Suprapubic skin (tissue), 4 donors: Measurements from ENCODE around the gene COL15A1. TPM values are rescaled to one million over a fixed set of nuclear protein-coding genes. Genes with fewer than 3 reads are reported as not detected.

Experiments used
- DNase-seq, 2 donors: peaks; one replicate each; pipeline ENCODE4 v3.0.0-alpha.2; 2019; ENCODE audit warnings: low spot score in 2 of 2
- H3K27ac ChIP-seq: fragments of 200-600 bp; sonication (generic); one replicate; pipeline ENCODE4 v1.5.1; 2019
- H3K27me3 ChIP-seq: fragments of 200-600 bp; sonication (generic); one replicate; pipeline ENCODE4 v1.5.1; 2019
- H3K36me3 ChIP-seq: fragments of 200-600 bp; sonication (generic); one replicate; pipeline ENCODE4 v1.5.1; 2019
- H3K4me1 ChIP-seq: fragments of 200-600 bp; sonication (generic); one replicate; pipeline ENCODE4 v1.5.1; 2019
- H3K4me3 ChIP-seq: fragments of 200-600 bp; sonication (generic); one replicate; pipeline ENCODE4 v1.5.1; 2019; ENCODE audit warnings: mild to moderate bottlenecking
- H3K9me3 ChIP-seq: fragments of 200-600 bp; sonication (generic); one replicate; pipeline ENCODE4 v1.5.1; 2019
- CTCF ChIP-seq, 2 donors: fragments of 200-600 bp in 1 of 2; fragments of 450-650 bp in 1 of 2; sonication (generic) in 1 of 2; IDR thresholded peaks; one replicate each; pipeline ENCODE4 v1.5.1; 2016 to 2019; ENCODE audit warnings: antibody characterized with exemption in 2 of 2, mild to moderate bottlenecking in 1 of 2, moderate library complexity in 1 of 2
- EP300 ChIP-seq: sonication (generic); formaldehyde crosslinking; IDR thresholded peaks from one replicate; pipeline ENCODE4 v1.6.1; 2017; ENCODE audit warnings: antibody characterized with exemption
- POLR2A ChIP-seq, 2 donors: fragments of 450-650 bp; IDR thresholded peaks; one replicate each; pipeline ENCODE4 v1.6.1; 2017; ENCODE audit warnings: antibody characterized with exemption in 2 of 2, mild to moderate bottlenecking in 2 of 2, moderate library complexity in 2 of 2
- POLR2AphosphoS5 ChIP-seq, 3 donors: sonication (generic); formaldehyde crosslinking; IDR thresholded peaks; one replicate each; pipeline ENCODE4 v1.6.1; 2017; ENCODE audit warnings: antibody characterized with exemption in 3 of 3
- WGBS: methylation state at CpG from one replicate; pipeline ENCODE4 v1.1.5; 2018; 5-methylcytosine and 5-hydroxymethylcytosine counted together
- total RNA-seq, 4 donors: library from RNA; depleted of rRNA; stranded (reverse); fragments of >200 nt; gene quantifications; one replicate each; pipeline ENCODE4 v1.1.0, GENCODE V29; 2016

The COL15A1 gene
- total RNA-seq, 4 donors from 2014 or later, result 8.0 to 15.0 (median 9.3) TPM

GRCh38 chr9:99029083-99029645 is 85.5 kb downstream of the COL15A1 start:
- Histone ChIP-seq H3K36me3 (peaks cover 4% of the 10 kb centered on the region), H3K27me3 (no peaks in the 10 kb centered on the region), H3K9me3 (no peaks in the 10 kb centered on the region), H3K4me3 (no peak overlapping the region), H3K4me1 (no peaks in the 10 kb centered on the region), H3K27ac (no peak overlapping the region)
- TF ChIP-seq EP300, result no peak
- no peak for TF ChIP-seq POLR2A (IDR thresholded peaks at IDR 0.05)
- TF ChIP-seq POLR2AphosphoS5 (IDR thresholded peaks at IDR 0.05), result no peak
- TF ChIP-seq CTCF (IDR thresholded peaks at IDR 0.05), result no peak
- WGBS, result 67% methylated on average over 2 of the region's 2 CpGs
- DNase-seq, result no peak

- H3K4me3 ChIP-seq, result no peak overlapping the region
- no peak overlapping the region for H3K27ac ChIP-seq
- DNase-seq, result no peak
- H3K27me3 ChIP-seq, result no peaks in the 10 kb centered on the region
- H3K4me1 ChIP-seq, result no peaks in the 10 kb centered on the region
- no peaks in the 10 kb centered on the region for H3K9me3 ChIP-seq
- TF ChIP-seq EP300 (no peak), POLR2A (IDR thresholded peaks at IDR 0.05) (no peak), POLR2AphosphoS5 (IDR thresholded peaks at IDR 0.05) (peak in 2 of 3 donors; percentile 8 to 42), CTCF (IDR thresholded peaks at IDR 0.05) (no peak)
- H3K36me3 ChIP-seq, result peaks cover 4% of the 10 kb centered on the region
- WGBS, result 64% methylated on average over 3 of the region's 3 CpGs
Observed at GRCh38 chr9:99030092-99030511, 86.4 kb downstream of the COL15A1 start.

GRCh38 chr9:99030610-99031109 is 87.0 kb downstream of the COL15A1 start:
- no peaks in the 10 kb centered on the region for H3K9me3 ChIP-seq

GRCh38 chr9:99031319-99031718 is 87.6 kb downstream of the COL15A1 start:
- Histone ChIP-seq H3K36me3 (no peaks in the 10 kb centered on the region), H3K27ac (no peak overlapping the region), H3K9me3 (no peaks in the 10 kb centered on the region), H3K4me3 (no peak overlapping the region), H3K27me3 (no peaks in the 10 kb centered on the region), H3K4me1 (no peaks in the 10 kb centered on the region)
- 94% methylated on average over 6 of the region's 6 CpGs for WGBS
- no peak for TF ChIP-seq POLR2AphosphoS5 (IDR thresholded peaks at IDR 0.05)
- TF ChIP-seq EP300, result no peak
- no peak for TF ChIP-seq POLR2A (IDR thresholded peaks at IDR 0.05)
- TF ChIP-seq CTCF (IDR thresholded peaks at IDR 0.05), result no peak
- DNase-seq, result no peak

More at GRCh38 chr9:99030610-99031109, 87.0 kb downstream of the COL15A1 start:
- no peak overlapping the region for H3K27ac ChIP-seq
- no peaks in the 10 kb centered on the region for H3K27me3 ChIP-seq
- TF ChIP-seq POLR2A (IDR thresholded peaks at IDR 0.05), result no peak
- TF ChIP-seq EP300, result no peak
- TF ChIP-seq POLR2AphosphoS5 (IDR thresholded peaks at IDR 0.05), result no peak
- no peak for TF ChIP-seq CTCF (IDR thresholded peaks at IDR 0.05)
- DNase-seq, result no peak
- H3K36me3 ChIP-seq, result peaks cover 2% of the 10 kb centered on the region
- H3K4me1 ChIP-seq, result no peaks in the 10 kb centered on the region
- no peak overlapping the region for H3K4me3 ChIP-seq
- WGBS, result 88% methylated on average over 3 of the region's 3 CpGs

- 98% methylated on average over 5 of the region's 5 CpGs for WGBS
- Histone ChIP-seq H3K27ac (no peak overlapping the region), H3K27me3 (no peaks in the 10 kb centered on the region), H3K9me3 (no peaks in the 10 kb centered on the region), H3K4me3 (no peak overlapping the region), H3K4me1 (no peaks in the 10 kb centered on the region), H3K36me3 (no peaks in the 10 kb centered on the region)
- no peak for DNase-seq
- TF ChIP-seq CTCF (IDR thresholded peaks at IDR 0.05) (no peak), POLR2A (IDR thresholded peaks at IDR 0.05) (no peak), EP300 (no peak), POLR2AphosphoS5 (IDR thresholded peaks at IDR 0.05) (no peak)
Observed at GRCh38 chr9:99031994-99032393, 88.3 kb downstream of the COL15A1 start.
